Hepatocyte (in vitro differentiated cells): ENCODE data around the gene HMGB4. TPM values are rescaled to one million over a fixed set of nuclear protein-coding genes. Genes with fewer than 3 reads are reported as not detected.

Experiments used
- DNase-seq: peaks from one replicate; pipeline ENCODE4 v3.0.0-alpha.2; 2016; ENCODE audit warnings: low spot score
- H2AFZ ChIP-seq: fragments of 200-600 bp; sonication (generic); 2 replicates; pipeline ENCODE4 v1.6.0; 2016; ENCODE audit warnings: antibody characterized with exemption, mild to moderate bottlenecking
- H3K27ac ChIP-seq: fragments of 200-600 bp; sonication (generic); 2 replicates; pipeline ENCODE4 v1.5.1; 2016; ENCODE audit warnings: mild to moderate bottlenecking
- H3K27me3 ChIP-seq: fragments of 200-600 bp; sonication (generic); 2 replicates; pipeline ENCODE4 v1.6.1; 2016
- H3K36me3 ChIP-seq: fragments of 200-600 bp; sonication (generic); replicated peaks from 2 replicates; pipeline ENCODE4 v1.5.1; 2016; ENCODE audit warnings: low read depth; ENCODE audit not compliant: insufficient read depth
- H3K4me1 ChIP-seq: fragments of 200-600 bp; sonication (generic); 2 replicates; pipeline ENCODE4 v1.5.1; 2016; ENCODE audit warnings: mild to moderate bottlenecking, moderate library complexity; ENCODE audit not compliant: insufficient read depth
- H3K4me2 ChIP-seq: fragments of 200-600 bp; sonication (generic); 2 replicates; pipeline ENCODE4 v1.6.0; 2016
- H3K4me3 ChIP-seq: fragments of 200-600 bp; sonication (generic); 2 replicates; pipeline ENCODE4 v1.5.1; 2016; ENCODE audit warnings: mild to moderate bottlenecking
- H3K79me2 ChIP-seq: fragments of 200-600 bp; sonication (generic); 2 replicates; pipeline ENCODE4 v1.6.0; 2017; ENCODE audit warnings: mild to moderate bottlenecking
- H3K9me2 ChIP-seq: fragments of 200-600 bp; sonication (generic); replicated peaks from 2 replicates; pipeline ENCODE4 v1.6.0; 2017; ENCODE audit warnings: mild to moderate bottlenecking; ENCODE audit not compliant: insufficient read depth
- H3K9me3 ChIP-seq: fragments of 200-600 bp; sonication (generic); 2 replicates; pipeline ENCODE4 v1.5.1; 2016; ENCODE audit warnings: low read depth, mild to moderate bottlenecking
- H4K20me1 ChIP-seq: fragments of 200-600 bp; sonication (generic); 2 replicates; pipeline ENCODE4 v1.6.0; 2016; ENCODE audit warnings: mild to moderate bottlenecking; ENCODE audit not compliant: insufficient read depth, poor library complexity, severe bottlenecking
- CTCF ChIP-seq: fragments of 200-600 bp; sonication (generic); IDR thresholded peaks from 2 replicates; pipeline ENCODE4 v1.5.1; 2016; ENCODE audit warnings: antibody characterized with exemption, mild to moderate bottlenecking; ENCODE audit not compliant: poor library complexity
- EZH2 ChIP-seq: fragments of 200-600 bp; sonication (generic); IDR thresholded peaks from 2 replicates; pipeline ENCODE4 v1.6.1; 2016; ENCODE audit warnings: antibody characterized with exemption, mild to moderate bottlenecking, borderline replicate concordance
- EZH2phosphoT487 ChIP-seq: fragments of 200-600 bp; sonication (generic); IDR thresholded peaks from one replicate; pipeline ENCODE4 v1.6.1; 2018; ENCODE audit warnings: antibody characterized with exemption, mild to moderate bottlenecking, low read depth, moderate library complexity; ENCODE audit not compliant: unreplicated experiment, severe bottlenecking
- WGBS: methylation state at CpG from one replicate; pipeline ENCODE4 v1.1.6; 2016; ENCODE audit warnings: low lambda C conversion rate; ENCODE audit errors: missing lambda C conversion rate; 5-methylcytosine and 5-hydroxymethylcytosine counted together
- polyA plus RNA-seq: library from polyadenylated mRNA; unstranded; fragments of >200 nt; fragmentation: Nextera tagmentation; extraction: Ambion mirVana; gene quantifications from 2 replicates; pipeline ENCODE4 v1.2.1, GENCODE V29; 2016
- total RNA-seq: library from RNA; depleted of rRNA; stranded (reverse); fragments of >200 nt; gene quantifications from 2 replicates; pipeline ENCODE4 v1.2.3, GENCODE V29; 2014

Gene HMGB4
- total and polyA plus RNA-seq, 2 experiments from 2014 or later, result not detected

- 49% methylated on average over 2 of the region's 2 CpGs for WGBS
- no peak for DNase-seq
Observed at GRCh38 chr1:33880305-33880704, 16.4 kb downstream of the HMGB4 start.

GRCh38 chr1:33886496-33886895 is 22.6 kb downstream of the HMGB4 start:
- no peak for DNase-seq
- 57% methylated on average over 5 of the region's 5 CpGs for WGBS
- Histone ChIP-seq H2AFZ (no peak overlapping the region), H3K4me2 (no peak overlapping the region), H3K9me2 (no peaks in the 10 kb centered on the region), H3K27me3 (peaks cover 8% of the 10 kb centered on the region), H3K4me3 (no peak overlapping the region), H3K79me2 (no peaks in the 10 kb centered on the region), H3K27ac (no peak overlapping the region), H3K36me3 (no peaks in the 10 kb centered on the region), H3K4me1 (no peaks in the 10 kb centered on the region), H4K20me1 (no peaks in the 10 kb centered on the region), H3K9me3 (no peaks in the 10 kb centered on the region)
- no peak for TF ChIP-seq CTCF
- no peak for TF ChIP-seq EZH2
- no peak for TF ChIP-seq EZH2phosphoT487

More at GRCh38 chr1:33880305-33880704, 16.4 kb downstream of the HMGB4 start:
- Histone ChIP-seq H4K20me1 (no peaks in the 10 kb centered on the region), H3K4me3 (no peak overlapping the region), H2AFZ (no peak overlapping the region), H3K79me2 (no peaks in the 10 kb centered on the region), H3K9me2 (no peaks in the 10 kb centered on the region), H3K27me3 (peaks cover 18% of the 10 kb centered on the region), H3K36me3 (no peaks in the 10 kb centered on the region), H3K27ac (no peak overlapping the region), H3K9me3 (no peaks in the 10 kb centered on the region), H3K4me1 (no peaks in the 10 kb centered on the region), H3K4me2 (no peak overlapping the region)
- TF ChIP-seq EZH2, result no peak

GRCh38 chr1:33893147-33893830 is 29.4 kb downstream of the HMGB4 start:
- H3K9me2 ChIP-seq, result no peaks in the 10 kb centered on the region
- no peak overlapping the region for H3K4me3 ChIP-seq
- no peak overlapping the region for H2AFZ ChIP-seq
- H3K27ac ChIP-seq, result no peak overlapping the region
- no peaks in the 10 kb centered on the region for H3K9me3 ChIP-seq
- no peaks in the 10 kb centered on the region for H3K36me3 ChIP-seq
- no peaks in the 10 kb centered on the region for H3K4me1 ChIP-seq
- DNase-seq, result no peak
- H3K79me2 ChIP-seq, result no peaks in the 10 kb centered on the region
- no peaks in the 10 kb centered on the region for H3K27me3 ChIP-seq
- H4K20me1 ChIP-seq, result no peaks in the 10 kb centered on the region
- H3K4me2 ChIP-seq, result no peak overlapping the region
- no peak for TF ChIP-seq EZH2
- 79% methylated on average over 3 of the region's 3 CpGs for WGBS

- 90% methylated on average over 8 of the region's 8 CpGs for WGBS
- H3K36me3 ChIP-seq, result no peaks in the 10 kb centered on the region
- TF ChIP-seq EZH2phosphoT487 (no peak), EZH2 (no peak), CTCF (no peak)
- no peak overlapping the region for H3K27ac ChIP-seq
- no peak overlapping the region for H2AFZ ChIP-seq
- H3K4me2 ChIP-seq, result no peak overlapping the region
- no peaks in the 10 kb centered on the region for H4K20me1 ChIP-seq
- no peaks in the 10 kb centered on the region for H3K9me2 ChIP-seq
- no peaks in the 10 kb centered on the region for H3K9me3 ChIP-seq
- no peaks in the 10 kb centered on the region for H3K27me3 ChIP-seq
- no peaks in the 10 kb centered on the region for H3K4me1 ChIP-seq
- H3K79me2 ChIP-seq, result no peaks in the 10 kb centered on the region
- no peak for DNase-seq
- no peak overlapping the region for H3K4me3 ChIP-seq
Observed at GRCh38 chr1:33895396-33895795, 31.5 kb downstream of the HMGB4 start.
